DND-41 (cell line): ENCODE data around the gene APPL2.

Source experiments
- ATAC-seq: fragments of 200-7000 bp; cut with Tn5 transposase; 3 replicates; pipeline ENCODE4 v1.9.1; 2021; ENCODE audit warnings: low read depth; ENCODE audit not compliant: insufficient read depth
- DNase-seq: peaks from one replicate; pipeline ENCODE4 v3.0.0-alpha.2; 2020
- H2AFZ ChIP-seq: 2 replicates; pipeline ENCODE4 v1.6.0; 2012; ENCODE audit warnings: low read depth, low read length
- H3K27ac ChIP-seq: 2 replicates; pipeline ENCODE4 v1.5.1; 2012; ENCODE audit warnings: low read length, inconsistent platforms
- H3K27me3 ChIP-seq: fragments of 200-600 bp; sonication (generic); 2 replicates; pipeline ENCODE4 v1.6.0; 2012; ENCODE audit warnings: low read length, mild to moderate bottlenecking, inconsistent platforms; ENCODE audit not compliant: insufficient read depth, poor library complexity
- H3K36me3 ChIP-seq: 2 replicates; pipeline ENCODE4 v1.5.1; 2012; ENCODE audit warnings: low read length, inconsistent platforms; ENCODE audit not compliant: insufficient read depth
- H3K4me1 ChIP-seq: 2 replicates; pipeline ENCODE4 v1.5.1; 2012; ENCODE audit warnings: mild to moderate bottlenecking, low read length; ENCODE audit not compliant: insufficient read depth
- H3K4me2 ChIP-seq: 2 replicates; pipeline ENCODE4 v1.6.0; 2012; ENCODE audit warnings: mild to moderate bottlenecking, moderate library complexity, low read length, inconsistent platforms; ENCODE audit not compliant: insufficient read depth
- H3K4me3 ChIP-seq, 2 experiments: fragments of 200-600 bp in 1 of 2; shearing (Covaris generic) in 1 of 2; 2 replicates each; pipeline ENCODE4 v1.5.1; 2012 to 2016; ENCODE audit warnings: inconsistent platforms in 2 of 2, low read length in 2 of 2, mild to moderate bottlenecking in 2 of 2, low read depth in 1 of 2, moderate library complexity in 1 of 2
- H3K79me2 ChIP-seq: 2 replicates; pipeline ENCODE4 v1.6.0; 2012; ENCODE audit warnings: low read length, inconsistent platforms; ENCODE audit not compliant: insufficient read depth
- H3K9ac ChIP-seq: 2 replicates; pipeline ENCODE4 v1.6.0; 2012; ENCODE audit warnings: low read depth, mild to moderate bottlenecking, inconsistent platforms, low read length, moderate library complexity
- H3K9me3 ChIP-seq: 2 replicates; pipeline ENCODE4 v1.5.1; 2012; ENCODE audit warnings: low read length, moderate library complexity, mild to moderate bottlenecking, inconsistent platforms; ENCODE audit not compliant: insufficient read depth, severe bottlenecking
- H4K20me1 ChIP-seq: 2 replicates; pipeline ENCODE4 v1.6.0; 2012; ENCODE audit warnings: low read length; ENCODE audit not compliant: insufficient read depth
- EZH2 ChIP-seq: IDR thresholded peaks from 3 replicates; pipeline ENCODE4 v1.6.1; 2012; ENCODE audit warnings: borderline replicate concordance, low read depth, mild to moderate bottlenecking, moderate library complexity, low read length, inconsistent platforms; ENCODE audit not compliant: severe bottlenecking
- TF ChIP-seq, protein P1 (sequence below): IDR thresholded peaks from 2 replicates; pipeline ENCODE4 v1.5.1; 2012; ENCODE audit warnings: borderline replicate concordance, low read length, moderate library complexity, mild to moderate bottlenecking; ENCODE audit not compliant: poor library complexity, severe bottlenecking; ENCODE audit errors: extremely low read depth

APPL2 gene

GRCh38 chr12:105235732-105236476 lies at the start of gene APPL2:
Gene APPL2 (minus strand): TSS chr12:105236174. CDS start chr12:105236012, 162 bp downstream.
- Histone ChIP-seq H2AFZ (peak within 1 kb of the TSS; percentile 87), H3K27me3 (no peaks in the 10 kb centered on the region), H4K20me1 (peaks cover 3% of the 10 kb centered on the region; the same call in 1 of the 2 replicates), H3K4me3 (peak within 1 kb of the TSS; percentile 69 to 84), H3K4me2 (peak within 1 kb of the TSS; percentile 88), H3K79me2 (peaks cover 37% of the 10 kb centered on the region), H3K9ac (peak within 1 kb of the TSS; percentile 84), H3K27ac (peak within 1 kb of the TSS; percentile 80), H3K9me3 (no peaks in the 10 kb centered on the region), H3K4me1 (peaks cover 32% of the 10 kb centered on the region), H3K36me3 (peaks cover 6% of the 10 kb centered on the region; the same call in 1 of the 2 replicates)
- no peak for TF ChIP-seq EZH2
- TF ChIP-seq, protein P1, sequence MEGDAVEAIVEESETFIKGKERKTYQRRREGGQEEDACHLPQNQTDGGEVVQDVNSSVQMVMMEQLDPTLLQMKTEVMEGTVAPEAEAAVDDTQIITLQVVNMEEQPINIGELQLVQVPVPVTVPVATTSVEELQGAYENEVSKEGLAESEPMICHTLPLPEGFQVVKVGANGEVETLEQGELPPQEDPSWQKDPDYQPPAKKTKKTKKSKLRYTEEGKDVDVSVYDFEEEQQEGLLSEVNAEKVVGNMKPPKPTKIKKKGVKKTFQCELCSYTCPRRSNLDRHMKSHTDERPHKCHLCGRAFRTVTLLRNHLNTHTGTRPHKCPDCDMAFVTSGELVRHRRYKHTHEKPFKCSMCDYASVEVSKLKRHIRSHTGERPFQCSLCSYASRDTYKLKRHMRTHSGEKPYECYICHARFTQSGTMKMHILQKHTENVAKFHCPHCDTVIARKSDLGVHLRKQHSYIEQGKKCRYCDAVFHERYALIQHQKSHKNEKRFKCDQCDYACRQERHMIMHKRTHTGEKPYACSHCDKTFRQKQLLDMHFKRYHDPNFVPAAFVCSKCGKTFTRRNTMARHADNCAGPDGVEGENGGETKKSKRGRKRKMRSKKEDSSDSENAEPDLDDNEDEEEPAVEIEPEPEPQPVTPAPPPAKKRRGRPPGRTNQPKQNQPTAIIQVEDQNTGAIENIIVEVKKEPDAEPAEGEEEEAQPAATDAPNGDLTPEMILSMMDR: peak; percentile 60
- peak; percentile 89 for ATAC-seq
- peak; percentile 88 for DNase-seq

GRCh38 chr12:105285378-105285777 lies 49.4 kb upstream of the APPL2 start:
- TF ChIP-seq EZH2: no peak
- TF ChIP-seq, protein P1: no peak
- DNase-seq (no peak), ATAC-seq (no peak)
- Histone ChIP-seq H3K4me3 (no peak overlapping the region), H3K79me2 (no peaks in the 10 kb centered on the region), H2AFZ (no peak overlapping the region), H3K4me2 (no peak overlapping the region), H3K36me3 (no peaks in the 10 kb centered on the region), H4K20me1 (no peaks in the 10 kb centered on the region), H3K4me1 (no peaks in the 10 kb centered on the region), H3K9ac (no peak overlapping the region), H3K9me3 (no peaks in the 10 kb centered on the region), H3K27me3 (no peaks in the 10 kb centered on the region), H3K27ac (no peak overlapping the region)

DNA sequence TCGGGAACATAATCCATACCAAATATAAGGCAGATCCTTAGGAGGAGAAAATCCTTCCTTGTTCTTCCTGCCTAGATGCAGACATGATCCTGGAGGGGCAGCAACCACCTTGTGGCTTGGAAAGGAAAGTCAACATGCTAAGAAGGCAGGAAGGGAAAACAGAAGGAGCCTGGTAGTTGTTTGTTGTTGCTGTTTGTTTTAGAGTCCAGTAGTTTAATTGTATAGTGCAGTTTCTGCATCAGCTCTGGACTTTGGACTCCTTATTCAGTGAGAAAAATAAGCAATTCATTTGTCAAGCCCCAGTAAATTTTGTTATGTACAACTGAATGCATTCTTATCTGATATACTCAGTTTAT lies 45.7 kb upstream of the APPL2 start:
- TF ChIP-seq EZH2: no peak
- TF ChIP-seq, protein P1: no peak
- no peak overlapping the region for H3K9ac ChIP-seq
- no peak overlapping the region for H3K27ac ChIP-seq
- H3K4me3 ChIP-seq: no peak overlapping the region
- no peaks in the 10 kb centered on the region for H4K20me1 ChIP-seq
- no peaks in the 10 kb centered on the region for H3K36me3 ChIP-seq
- H3K79me2 ChIP-seq: no peaks in the 10 kb centered on the region
- H3K27me3 ChIP-seq: no peaks in the 10 kb centered on the region
- H3K4me1 ChIP-seq: no peaks in the 10 kb centered on the region
- no peak for ATAC-seq
- no peak for DNase-seq
- no peak overlapping the region for H3K4me2 ChIP-seq
- no peaks in the 10 kb centered on the region for H3K9me3 ChIP-seq
- H2AFZ ChIP-seq: no peak overlapping the region
